ENCODE results near the gene PRX.

GRCh38 chr19:40366697-40367561 lies 46.2 kb downstream of the PRX start:
- TF ChIP-seq BHLHE40 (IDR thresholded peaks at IDR 0.05; ENCODE audit: borderline replicate concordance) (no peak), ZNF384 (IDR thresholded peaks at IDR 0.05) (no peak), FOXM1 (IDR thresholded peaks at IDR 0.05; ENCODE audit: borderline replicate concordance) (no peak), SP1 (IDR thresholded peaks at IDR 0.05) (no peak)

Measured in HEK293T (cell line).